Smooth muscle cell (in vitro differentiated cells): Measurements from ENCODE around the gene UCK1. TPM values are rescaled to one million over a fixed set of nuclear protein-coding genes. Genes with fewer than 3 reads are reported as not detected.

Source experiments
- DNase-seq: peaks from one replicate; lab custom pipeline; 2025; ENCODE audit not compliant: unreplicated experiment; lab: John Stamatoyannopoulos, UW
- H2AFZ ChIP-seq: fragments of 200-600 bp; sonication (generic); 2 replicates; pipeline ENCODE4 v1.6.0; 2016; ENCODE audit warnings: antibody characterized with exemption, low read depth, mild to moderate bottlenecking
- H3F3A ChIP-seq: fragments of 200-600 bp; sonication (generic); 2 replicates; pipeline ENCODE4 v1.6.0; 2017; ENCODE audit warnings: antibody characterized with exemption, low read depth
- H3K27ac ChIP-seq: fragments of 200-600 bp; sonication (generic); 2 replicates; pipeline ENCODE4 v1.5.1; 2016; ENCODE audit warnings: low read depth, mild to moderate bottlenecking
- H3K27me3 ChIP-seq: fragments of 200-600 bp; sonication (generic); 2 replicates; pipeline ENCODE4 v1.6.1; 2016; ENCODE audit warnings: low read depth, mild to moderate bottlenecking
- H3K36me3 ChIP-seq: fragments of 200-600 bp; sonication (generic); 2 replicates; pipeline ENCODE4 v1.5.1; 2016; ENCODE audit warnings: low read depth
- H3K4me1 ChIP-seq: fragments of 200-600 bp; sonication (generic); 2 replicates; pipeline ENCODE4 v1.5.1; 2016; ENCODE audit warnings: low read depth
- H3K4me2 ChIP-seq: fragments of 200-600 bp; sonication (generic); 2 replicates; pipeline ENCODE4 v1.6.0; 2016; ENCODE audit warnings: mild to moderate bottlenecking
- H3K4me3 ChIP-seq: fragments of 200-600 bp; sonication (generic); 2 replicates; pipeline ENCODE4 v1.5.1; 2016; ENCODE audit warnings: mild to moderate bottlenecking
- H3K79me2 ChIP-seq: fragments of 200-600 bp; sonication (generic); 2 replicates; pipeline ENCODE4 v1.6.0; 2016; ENCODE audit warnings: low read depth, mild to moderate bottlenecking
- H3K9ac ChIP-seq: fragments of 200-600 bp; sonication (generic); 2 replicates; pipeline ENCODE4 v1.6.0; 2016; ENCODE audit warnings: low read depth
- H3K9me3 ChIP-seq: fragments of 200-600 bp; sonication (generic); replicated peaks from 2 replicates; pipeline ENCODE4 v1.5.1; 2016; ENCODE audit warnings: low read depth
- H4K20me1 ChIP-seq: fragments of 200-600 bp; sonication (generic); 2 replicates; pipeline ENCODE4 v1.6.0; 2016; ENCODE audit warnings: low read depth
- CTCF ChIP-seq: fragments of 200-600 bp; sonication (generic); IDR thresholded peaks from 2 replicates; pipeline ENCODE4 v1.5.1; 2017; ENCODE audit warnings: borderline replicate concordance, mild to moderate bottlenecking, antibody characterized with exemption; ENCODE audit not compliant: insufficient read depth, poor library complexity, severe bottlenecking
- WGBS: methylation state at CpG from one replicate; pipeline ENCODE4 v1.1.7; 2016; ENCODE audit warnings: low lambda C conversion rate; 5-methylcytosine and 5-hydroxymethylcytosine counted together
- polyA plus RNA-seq: library from polyadenylated mRNA; unstranded; fragments of >200 nt; fragmentation: Nextera tagmentation; extraction: Ambion mirVana; gene quantifications from 2 replicates; pipeline ENCODE4 v1.2.1, GENCODE V29; 2016
- total RNA-seq: library from RNA; depleted of rRNA; stranded (reverse); fragments of >200 nt; gene quantifications from 2 replicates; pipeline ENCODE4 v1.2.3, GENCODE V29; 2014

The UCK1 gene
- total and polyA plus RNA-seq, 2 experiments from 2014 or later: 9.7 to 20.2 TPM

- no peaks in the 10 kb centered on the region for H3K79me2 ChIP-seq
- no peaks in the 10 kb centered on the region for H3K4me1 ChIP-seq
- no peaks in the 10 kb centered on the region for H3K27me3 ChIP-seq
- H3K9ac ChIP-seq: no peak overlapping the region
- no peak overlapping the region for H2AFZ ChIP-seq
- H3K9me3 ChIP-seq: no peaks in the 10 kb centered on the region
- no peak overlapping the region for H3K4me2 ChIP-seq
- no peak for TF ChIP-seq CTCF
- WGBS: 95% methylated on average over 13 of the region's 13 CpGs
- no peaks in the 10 kb centered on the region for H3K36me3 ChIP-seq
- H3K27ac ChIP-seq: no peak overlapping the region
- peaks cover 16% of the 10 kb centered on the region for H3F3A ChIP-seq
- no peak overlapping the region for H3K4me3 ChIP-seq
- no peak for DNase-seq
- peaks cover 14% of the 10 kb centered on the region for H4K20me1 ChIP-seq
These were observed 9.2 kb downstream of the UCK1 start for GRCh38 chr9:131521822-131522221.

DNA sequence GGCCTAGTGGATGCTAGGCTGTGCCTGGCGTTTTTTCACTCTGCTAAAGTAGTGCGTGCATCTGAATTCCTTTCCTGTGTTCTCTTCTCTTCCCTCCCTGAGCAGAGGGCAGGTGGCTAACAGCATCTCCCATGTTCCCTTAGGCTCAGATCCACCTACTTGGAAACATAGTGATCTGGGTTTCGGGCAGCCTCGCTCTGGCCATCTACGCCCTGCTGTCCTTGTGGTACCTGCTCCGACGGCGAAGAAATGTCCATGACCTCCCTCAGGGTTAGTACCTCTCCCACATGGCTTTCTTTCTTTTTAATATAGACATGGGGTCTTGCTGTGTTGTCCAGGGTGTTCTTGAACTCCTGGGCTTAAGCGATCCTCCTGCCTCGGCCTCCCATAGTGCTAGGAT lies 9.9 kb downstream of the UCK1 start:
- no peak for TF ChIP-seq CTCF
- WGBS: 97% methylated on average over 10 of the region's 10 CpGs
- no peaks in the 10 kb centered on the region for H3K27me3 ChIP-seq
- H3K36me3 ChIP-seq: no peaks in the 10 kb centered on the region
- no peak overlapping the region for H3K9ac ChIP-seq
- no peak overlapping the region for H3K27ac ChIP-seq
- no peak overlapping the region for H3K4me3 ChIP-seq
- peaks cover 16% of the 10 kb centered on the region for H3F3A ChIP-seq
- H2AFZ ChIP-seq: no peak overlapping the region
- no peaks in the 10 kb centered on the region for H3K9me3 ChIP-seq
- H4K20me1 ChIP-seq: peaks cover 14% of the 10 kb centered on the region
- no peaks in the 10 kb centered on the region for H3K79me2 ChIP-seq
- DNase-seq: no peak
- no peaks in the 10 kb centered on the region for H3K4me1 ChIP-seq
- no peak overlapping the region for H3K4me2 ChIP-seq

DNA sequence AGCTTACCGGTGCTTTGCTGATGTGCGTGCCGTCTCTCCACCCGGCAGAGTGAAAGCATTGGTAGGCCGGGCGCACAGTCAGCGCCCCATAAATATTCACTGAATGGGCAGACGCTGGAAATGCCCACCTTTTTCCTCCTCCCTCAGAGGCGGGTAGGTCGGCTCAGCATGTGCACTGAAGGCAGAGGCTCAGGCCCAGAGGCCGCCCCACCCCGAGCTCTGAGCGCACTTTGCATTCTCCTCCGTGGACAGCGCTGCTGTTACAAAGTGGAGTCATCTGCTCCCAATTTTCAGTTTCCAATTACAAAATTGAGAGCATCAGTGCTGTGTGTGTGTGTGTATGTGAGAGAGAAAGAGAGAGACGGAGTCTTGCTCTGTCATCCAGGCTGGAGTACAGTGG lies 10.6 kb downstream of the UCK1 start:
- H3K4me1 ChIP-seq: no peaks in the 10 kb centered on the region
- no peak overlapping the region for H3K4me2 ChIP-seq
- TF ChIP-seq CTCF: no peak
- no peak overlapping the region for H2AFZ ChIP-seq
- H3F3A ChIP-seq: peaks cover 16% of the 10 kb centered on the region
- H3K27me3 ChIP-seq: no peaks in the 10 kb centered on the region
- no peaks in the 10 kb centered on the region for H3K9me3 ChIP-seq
- 87% methylated on average over 16 of the region's 16 CpGs for WGBS
- no peaks in the 10 kb centered on the region for H3K36me3 ChIP-seq
- peaks cover 14% of the 10 kb centered on the region for H4K20me1 ChIP-seq
- DNase-seq: no peak
- H3K79me2 ChIP-seq: no peaks in the 10 kb centered on the region
- H3K27ac ChIP-seq: no peak overlapping the region
- H3K4me3 ChIP-seq: no peak overlapping the region
- H3K9ac ChIP-seq: no peak overlapping the region

DNA sequence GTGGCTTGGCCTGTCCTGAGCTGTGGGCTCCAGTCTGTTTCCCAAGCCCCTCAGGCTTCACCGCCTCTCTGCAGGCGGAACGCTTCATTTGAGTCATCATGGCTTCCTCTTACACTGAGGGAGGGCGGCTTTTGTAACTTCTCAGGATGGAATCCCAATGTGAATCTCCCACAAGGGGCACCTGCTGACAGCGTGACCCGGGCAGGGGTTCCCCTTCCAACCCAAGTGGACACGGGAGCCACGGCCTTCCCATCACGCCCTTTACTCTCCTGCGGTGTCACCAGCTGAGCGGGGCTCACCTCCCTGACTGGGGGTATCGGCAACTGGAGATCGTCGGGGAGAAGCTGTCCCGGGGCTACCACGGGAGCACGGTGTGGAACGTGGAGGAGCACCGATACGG lies 12.5 kb downstream of the UCK1 start:
- Histone ChIP-seq H3K4me3 (no peak overlapping the region), H2AFZ (no peak overlapping the region), H3K4me1 (no peaks in the 10 kb centered on the region), H3K27ac (no peak overlapping the region), H3K79me2 (no peaks in the 10 kb centered on the region), H3F3A (peaks cover 6% of the 10 kb centered on the region), H3K9ac (no peak overlapping the region), H3K36me3 (no peaks in the 10 kb centered on the region), H3K4me2 (no peak overlapping the region), H4K20me1 (peaks cover 4% of the 10 kb centered on the region), H3K9me3 (no peaks in the 10 kb centered on the region), H3K27me3 (no peaks in the 10 kb centered on the region)
- 95% methylated on average over 20 of the region's 20 CpGs for WGBS
- no peak for DNase-seq
- TF ChIP-seq CTCF: no peak
